Upper lobe of left lung (tissue), 4 donors: ENCODE data around the gene PTGDS.

Source experiments
- EP300 ChIP-seq, 4 donors: sonication (generic); formaldehyde crosslinking; IDR thresholded peaks; one replicate each; pipeline ENCODE4 v1.5.1; 2017; ENCODE audit warnings: antibody characterized with exemption in 4 of 4, control low read depth in 2 of 4
- POLR2A ChIP-seq, 4 donors: fragments of 450-650 bp; IDR thresholded peaks; one replicate each; pipeline ENCODE4 v1.5.1; 2016 to 2017; ENCODE audit warnings: antibody characterized with exemption in 4 of 4, mild to moderate bottlenecking in 2 of 4
- POLR2AphosphoS5 ChIP-seq, 2 donors: sonication (generic); formaldehyde crosslinking; IDR thresholded peaks; one replicate each; pipeline ENCODE4 v1.5.1; 2017; ENCODE audit warnings: antibody characterized with exemption in 2 of 2
- TF ChIP-seq, protein P1 (sequence below), 6 experiments: fragments of 450-650 bp in 4 of 6; fragments of 200-600 bp in 2 of 6; sonication (generic) in 2 of 6; IDR thresholded peaks; one replicate each; pipeline ENCODE4 v1.5.1; 2016 to 2019; ENCODE audit warnings: antibody characterized with exemption in 6 of 6

DNA sequence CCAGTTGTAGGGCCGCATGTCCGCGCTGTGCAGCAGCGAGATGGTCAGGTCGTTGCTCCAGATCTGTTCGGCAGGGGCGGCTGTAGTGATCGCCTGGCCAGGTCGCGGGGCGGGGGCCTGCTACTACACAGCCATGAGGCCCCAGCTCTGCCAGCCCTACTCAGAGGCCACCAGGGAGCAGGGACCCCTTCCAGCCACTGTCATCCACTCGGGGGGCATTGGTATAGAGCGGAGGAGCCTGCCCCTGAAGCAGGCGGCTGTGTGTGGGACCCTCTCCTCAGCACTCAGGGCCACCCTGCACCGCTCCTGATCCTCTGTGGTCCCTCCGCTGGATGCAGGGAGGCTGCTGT, 34.4 kb upstream of the PTGDS start:
- TF ChIP-seq, protein P1, sequence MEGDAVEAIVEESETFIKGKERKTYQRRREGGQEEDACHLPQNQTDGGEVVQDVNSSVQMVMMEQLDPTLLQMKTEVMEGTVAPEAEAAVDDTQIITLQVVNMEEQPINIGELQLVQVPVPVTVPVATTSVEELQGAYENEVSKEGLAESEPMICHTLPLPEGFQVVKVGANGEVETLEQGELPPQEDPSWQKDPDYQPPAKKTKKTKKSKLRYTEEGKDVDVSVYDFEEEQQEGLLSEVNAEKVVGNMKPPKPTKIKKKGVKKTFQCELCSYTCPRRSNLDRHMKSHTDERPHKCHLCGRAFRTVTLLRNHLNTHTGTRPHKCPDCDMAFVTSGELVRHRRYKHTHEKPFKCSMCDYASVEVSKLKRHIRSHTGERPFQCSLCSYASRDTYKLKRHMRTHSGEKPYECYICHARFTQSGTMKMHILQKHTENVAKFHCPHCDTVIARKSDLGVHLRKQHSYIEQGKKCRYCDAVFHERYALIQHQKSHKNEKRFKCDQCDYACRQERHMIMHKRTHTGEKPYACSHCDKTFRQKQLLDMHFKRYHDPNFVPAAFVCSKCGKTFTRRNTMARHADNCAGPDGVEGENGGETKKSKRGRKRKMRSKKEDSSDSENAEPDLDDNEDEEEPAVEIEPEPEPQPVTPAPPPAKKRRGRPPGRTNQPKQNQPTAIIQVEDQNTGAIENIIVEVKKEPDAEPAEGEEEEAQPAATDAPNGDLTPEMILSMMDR (IDR thresholded peaks at IDR 0.05) = no peak
- TF ChIP-seq EP300 (IDR thresholded peaks at IDR 0.05) = no peak
- no peak for TF ChIP-seq POLR2AphosphoS5 (IDR thresholded peaks at IDR 0.05)
- no peak for TF ChIP-seq POLR2A (IDR thresholded peaks at IDR 0.05)
